GM19324 (cell line): ENCODE measurements around the gene ATP6V1C2.
"Not testable (repeated sequence)": the region's sequence is repeated elsewhere in the genome, so short reads cannot be mapped to it uniquely, and the experiment has no call there.

ENCODE experiments used
- ATAC-seq: cut with Tn5 transposase; IDR thresholded peaks from one replicate; pipeline ENCODE4 v1.9.1; 2021; ENCODE audit warnings: mild to moderate bottlenecking, moderate library complexity; ENCODE audit not compliant: unreplicated experiment, low FRiP score

Gene ATP6V1C2

GRCh38 chr2:10780821-10781220 lies 59.4 kb downstream of the ATP6V1C2 start:
- not testable (repeated sequence) for ATAC-seq

DNA sequence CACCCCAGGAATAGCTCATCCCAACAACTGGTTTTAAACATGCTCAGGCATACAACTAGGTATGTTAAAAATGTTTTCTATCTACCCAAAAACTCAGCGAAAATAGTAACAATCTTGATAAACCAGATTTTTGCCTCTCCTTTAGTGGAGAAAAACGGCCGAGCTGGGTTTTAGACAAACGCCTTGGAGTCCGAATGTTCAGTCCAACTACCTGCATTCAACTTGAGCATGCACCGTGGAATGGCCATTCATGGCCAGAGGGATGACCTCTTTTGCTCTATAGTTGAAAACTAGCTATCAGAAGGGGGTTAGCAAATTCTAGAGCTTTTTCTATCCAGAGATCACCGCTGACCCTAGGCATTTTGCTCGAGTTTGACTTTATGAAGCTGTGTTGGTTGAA lies 60.3 kb downstream of the ATP6V1C2 start:
- ATAC-seq = no peak

DNA sequence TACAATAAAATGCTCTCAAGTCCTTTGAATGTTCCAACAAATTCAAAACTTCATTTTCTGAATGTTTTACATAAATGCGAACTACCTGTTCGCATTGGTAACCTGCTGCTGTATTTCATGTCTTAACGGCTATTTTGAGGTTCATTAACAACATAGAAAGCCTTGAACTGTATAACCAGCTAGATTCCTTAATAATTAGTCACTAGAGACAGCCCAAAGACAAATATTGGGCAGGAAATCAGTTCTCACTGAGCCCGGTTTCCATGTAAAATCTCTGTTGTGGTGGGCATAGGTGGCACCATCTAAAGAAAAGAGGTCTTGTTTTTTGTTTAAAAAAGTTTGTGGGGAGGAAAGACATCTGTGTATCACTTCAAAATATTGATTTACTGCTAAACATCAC lies 62.0 kb downstream of the ATP6V1C2 start:
- ATAC-seq = no peak

GRCh38 chr2:10784719-10785118 lies 63.3 kb downstream of the ATP6V1C2 start:
- ATAC-seq = no peak

DNA sequence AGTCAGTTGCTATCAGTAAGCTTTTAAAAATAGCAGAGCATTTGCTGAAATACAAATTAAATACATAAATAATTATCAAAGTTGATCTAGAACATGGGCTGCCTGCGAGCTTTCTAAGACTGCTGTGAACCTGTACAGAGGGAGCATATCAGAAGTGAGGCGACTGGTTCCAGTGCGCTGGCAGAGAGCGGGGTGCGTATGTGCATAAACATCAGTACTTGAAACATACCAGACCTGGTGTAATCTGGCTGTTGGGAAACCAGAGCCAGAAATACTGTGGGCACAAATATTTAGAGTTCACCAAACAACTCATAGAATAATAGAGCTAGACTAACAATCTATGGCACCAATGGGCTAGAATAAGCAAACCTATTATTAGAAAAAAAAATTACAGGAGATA lies 63.8 kb downstream of the ATP6V1C2 start:
- no peak for ATAC-seq

- no peak for ATAC-seq
These were observed 65.0 kb downstream of the ATP6V1C2 start for GRCh38 chr2:10786240-10786982.

- ATAC-seq = no peak
These were observed 65.9 kb downstream of the ATP6V1C2 start for GRCh38 chr2:10787176-10787968.

DNA sequence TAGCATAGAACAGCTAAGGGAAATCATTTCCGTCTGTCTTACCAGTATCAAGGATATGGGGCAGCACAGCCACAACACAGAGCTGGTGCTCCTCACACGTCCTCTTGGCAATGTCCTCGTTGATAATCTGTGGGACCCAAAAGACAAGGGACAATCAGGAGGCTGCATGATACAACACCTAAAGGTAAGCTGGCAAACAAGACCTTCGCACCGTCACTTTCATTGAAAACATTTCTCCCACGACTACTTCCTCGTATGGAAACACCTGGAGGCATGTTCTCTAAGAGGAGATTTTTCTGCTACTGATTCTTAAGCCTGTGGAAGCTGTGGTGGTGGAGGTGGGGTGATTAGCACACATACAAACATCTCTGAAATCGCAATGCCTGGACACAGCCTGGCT lies 67.4 kb downstream of the ATP6V1C2 start:
- no peak for ATAC-seq

- ATAC-seq = peak; percentile 91
These were observed 69.0 kb downstream of the ATP6V1C2 start for GRCh38 chr2:10790228-10790973.

- peak; percentile 45 for ATAC-seq
These were observed 70.7 kb downstream of the ATP6V1C2 start for GRCh38 chr2:10792001-10792634.

- no peak for ATAC-seq
These were observed 71.4 kb downstream of the ATP6V1C2 start for GRCh38 chr2:10792660-10793400.

GRCh38 chr2:10793816-10794215 lies 72.4 kb downstream of the ATP6V1C2 start:
- ATAC-seq = no peak

GRCh38 chr2:10794876-10795275 lies 73.4 kb downstream of the ATP6V1C2 start:
- no peak for ATAC-seq

DNA sequence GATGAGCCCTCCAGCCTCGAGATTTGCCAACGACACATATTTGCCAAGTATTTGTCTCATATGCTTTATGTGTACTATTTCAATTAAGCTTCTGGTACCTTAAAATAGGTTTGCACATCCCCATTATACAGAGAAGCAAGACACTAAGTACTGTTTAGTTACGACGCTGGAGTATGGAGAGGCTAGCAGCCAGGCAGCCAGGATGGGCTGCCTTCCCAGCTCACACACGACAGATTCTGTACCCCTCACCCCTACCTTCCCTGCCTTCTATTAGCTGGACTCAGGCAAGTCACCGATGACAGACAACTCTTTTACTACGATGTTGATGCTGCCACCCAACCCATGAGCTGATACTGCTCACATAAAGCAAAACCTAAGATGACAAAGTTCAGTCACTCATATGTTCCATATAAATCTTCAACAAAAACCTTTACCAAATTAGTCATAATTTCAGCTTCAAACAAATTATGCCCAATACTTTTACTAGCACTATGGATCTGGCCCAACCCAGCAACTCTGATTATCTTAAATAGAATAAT lies 74.1 kb downstream of the ATP6V1C2 start:
- no peak for ATAC-seq

GRCh38 chr2:10796703-10797102 lies 75.3 kb downstream of the ATP6V1C2 start:
- ATAC-seq = no peak

- no peak for ATAC-seq
These were observed 77.4 kb downstream of the ATP6V1C2 start for GRCh38 chr2:10798783-10799182.

DNA sequence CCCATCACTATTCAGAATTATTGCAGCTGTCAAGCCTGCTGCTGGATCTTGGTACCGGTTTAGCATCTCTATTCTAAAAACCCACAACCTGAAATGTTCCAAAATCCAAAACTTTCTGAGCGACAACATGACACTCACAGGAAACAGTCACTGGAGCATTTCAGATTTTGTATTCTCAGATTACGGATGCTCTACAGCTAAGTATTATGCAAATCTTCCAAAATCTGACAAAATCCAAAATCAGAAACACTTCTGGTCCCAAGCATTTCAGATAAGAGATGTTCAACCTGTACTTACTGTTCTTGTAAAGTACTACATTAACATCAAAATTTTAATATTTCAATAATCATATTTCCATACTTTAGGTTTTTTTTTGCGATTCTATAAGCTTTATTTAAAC lies 78.7 kb downstream of the ATP6V1C2 start:
- ATAC-seq = no peak

DNA sequence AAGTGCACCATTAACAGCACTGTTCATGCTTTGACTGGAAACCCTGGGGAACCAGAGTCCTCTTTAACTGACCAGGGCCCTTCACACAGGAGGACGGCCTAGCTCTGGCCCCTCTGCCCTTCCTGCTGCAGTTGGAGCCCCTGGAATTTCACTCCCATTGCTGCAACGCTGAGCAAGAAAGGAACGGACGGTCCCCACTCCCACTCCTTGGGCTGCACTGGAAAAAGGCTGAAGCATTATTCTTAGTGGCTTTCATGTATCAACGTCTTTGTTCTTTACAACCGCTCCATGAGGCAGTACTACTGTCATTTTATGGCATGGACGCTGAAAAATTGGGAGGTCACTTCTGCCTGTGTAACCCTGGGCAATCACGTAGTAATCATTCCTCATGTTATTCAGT lies 81.2 kb downstream of the ATP6V1C2 start:
- ATAC-seq = no peak

GRCh38 chr2:10805990-10806389 lies 84.6 kb downstream of the ATP6V1C2 start:
- not testable (repeated sequence) for ATAC-seq

GRCh38 chr2:10806543-10806942 lies 85.1 kb downstream of the ATP6V1C2 start:
- no peak for ATAC-seq
